Neutrophil (primary cell): ENCODE measurements around the gene DOK1.

ENCODE experiments used
- H3K27ac ChIP-seq: fragments of 200-600 bp; sonication (generic); 2 replicates; pipeline ENCODE4 v1.5.1; 2016; ENCODE audit warnings: mild to moderate bottlenecking, moderate library complexity
- H3K27me3 ChIP-seq: fragments of 200-600 bp; sonication (generic); 2 replicates; pipeline ENCODE4 v1.6.0; 2016; ENCODE audit warnings: mild to moderate bottlenecking
- H3K36me3 ChIP-seq: fragments of 200-600 bp; sonication (generic); 2 replicates; pipeline ENCODE4 v1.5.1; 2017
- H3K4me1 ChIP-seq, 2 experiments: fragments of 200-600 bp in 1 of 2; sonication (generic) in 1 of 2; 1 replicate in 1 of 2; 2 replicates in 1 of 2; pipeline versions ENCODE4 v1.5.1 to v1.6.1; 2013 to 2016; ENCODE audit warnings: low read depth in 1 of 2, low read length in 1 of 2, mild to moderate bottlenecking in 1 of 2, moderate library complexity in 1 of 2; ENCODE audit not compliant: control insufficient read depth in 1 of 2, insufficient read depth in 1 of 2
- H3K4me3 ChIP-seq, 2 experiments: fragments of 200-600 bp in 1 of 2; sonication (generic) in 1 of 2; 1 replicate in 1 of 2; 2 replicates in 1 of 2; pipeline ENCODE4 v1.5.1; 2013 to 2016; ENCODE audit warnings: low read depth in 1 of 2, low read length in 1 of 2, mild to moderate bottlenecking in 1 of 2, moderate library complexity in 1 of 2
- H3K9me3 ChIP-seq: fragments of 200-600 bp; sonication (generic); 2 replicates; pipeline ENCODE4 v1.5.1; 2016
- CTCF ChIP-seq: fragments of 200-600 bp; sonication (generic); IDR thresholded peaks from 2 replicates; pipeline ENCODE4 v1.5.1; 2016; ENCODE audit warnings: antibody characterized with exemption

Gene DOK1

DNA sequence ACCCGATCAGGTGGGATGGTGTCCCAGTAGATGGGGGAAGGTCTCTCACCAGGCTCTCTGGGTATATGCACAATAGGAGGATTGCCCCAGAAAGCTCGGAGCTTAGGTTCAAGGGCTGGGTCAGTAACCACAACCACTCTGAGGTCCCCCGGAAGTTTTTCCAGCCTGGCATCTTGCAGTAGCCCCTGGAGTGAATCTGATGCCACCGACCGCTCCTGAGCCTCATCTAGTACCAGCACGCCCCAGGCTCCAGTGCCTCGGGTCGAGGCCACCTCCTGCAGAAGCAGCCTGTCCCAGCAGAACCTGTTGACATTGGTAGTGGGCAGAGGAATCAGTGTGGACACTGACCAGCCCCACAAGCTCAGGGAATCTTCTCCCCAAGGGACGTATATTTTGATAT is 30.5 kb upstream of the DOK1 start:
- Histone ChIP-seq H3K36me3 (peaks cover 25% of the 10 kb centered on the region), H3K4me3 (no peak overlapping the region), H3K4me1 (peaks cover 11 to 13% of the 10 kb centered on the region in 2 experiments), H3K27me3 (peaks cover 44% of the 10 kb centered on the region), H3K9me3 (no peaks in the 10 kb centered on the region), H3K27ac (no peak overlapping the region)
- TF ChIP-seq CTCF: no peak

DNA sequence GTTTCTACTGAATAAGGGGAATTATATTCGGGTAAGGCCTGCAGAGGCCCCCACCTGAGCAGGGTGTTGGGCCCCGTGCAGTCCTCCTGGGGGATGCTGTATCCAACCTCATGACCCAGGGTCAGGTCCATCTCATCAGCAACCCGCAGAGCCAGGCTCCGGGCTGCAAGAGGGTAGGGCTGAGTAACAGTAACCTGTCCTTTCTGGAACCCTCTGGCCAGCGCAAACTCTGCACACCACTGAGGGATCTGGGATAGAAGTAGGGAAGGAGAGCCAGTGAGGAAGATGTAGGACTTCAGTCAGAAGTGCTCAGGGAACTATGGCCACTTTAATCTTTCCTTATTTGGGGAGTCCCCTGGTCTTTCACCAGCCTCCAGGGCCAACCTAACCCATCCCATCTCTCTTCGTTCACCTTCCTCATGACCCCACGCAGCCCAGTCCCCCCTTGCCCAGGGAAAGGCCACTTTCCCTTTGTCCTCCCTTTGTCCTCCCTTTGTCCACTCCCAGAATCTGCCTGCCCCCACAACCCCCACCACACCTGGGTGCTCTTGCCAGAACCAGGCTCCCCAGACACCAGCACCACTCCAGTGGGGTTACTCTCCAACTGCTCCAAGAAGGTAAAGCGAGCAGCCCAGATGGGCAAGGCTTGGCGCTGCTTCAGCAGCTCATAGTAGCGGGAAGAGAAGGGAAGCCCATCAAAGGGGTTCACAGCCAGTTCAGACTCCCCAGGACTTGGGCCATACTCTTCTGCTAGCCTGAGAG is 29.4 kb upstream of the DOK1 start:
- H3K36me3 ChIP-seq: peaks cover 25% of the 10 kb centered on the region
- peaks cover 33% of the 10 kb centered on the region for H3K27me3 ChIP-seq
- no peak for TF ChIP-seq CTCF
- H3K27ac ChIP-seq: no peak overlapping the region
- peaks cover 15 to 17% of the 10 kb centered on the region in 2 experiments for H3K4me1 ChIP-seq
- H3K9me3 ChIP-seq: no peaks in the 10 kb centered on the region
- no peak overlapping the region for H3K4me3 ChIP-seq

- H3K36me3 ChIP-seq: peaks cover 25% of the 10 kb centered on the region
- H3K27ac ChIP-seq: peak within 1 kb of the TSS; percentile 26
- H3K4me1 ChIP-seq: peaks cover 23 to 25% of the 10 kb centered on the region in 2 experiments
- H3K4me3 ChIP-seq: no peak within 1 kb of the TSS
- H3K9me3 ChIP-seq: no peaks in the 10 kb centered on the region
- no peak for TF ChIP-seq CTCF
- peaks cover 24% of the 10 kb centered on the region for H3K27me3 ChIP-seq
These were observed 28.5 kb upstream of the DOK1 start, which contains the start of gene DQX1 for GRCh38 chr2:74525717-74526648. TSS of gene DQX1 (minus strand) at chr2:74526231. CDS start at chr2:74525729, 502 bp downstream.

- Histone ChIP-seq H3K4me1 (peaks cover 31 to 33% of the 10 kb centered on the region in 2 experiments), H3K27ac (peak overlapping the region; percentile 26), H3K9me3 (no peaks in the 10 kb centered on the region)
These were observed 27.8 kb upstream of the DOK1 start for GRCh38 chr2:74526649-74527230.

More at GRCh38 chr2:74526649-74527230, 27.8 kb upstream of the DOK1 start:
- Histone ChIP-seq H3K36me3 (peaks cover 25% of the 10 kb centered on the region), H3K4me3 (no peak overlapping the region), H3K27me3 (peaks cover 17% of the 10 kb centered on the region)
- no peak for TF ChIP-seq CTCF
